Pulmonary artery endothelial cell (primary cell): ENCODE measurements around the gene RBCK1. TPM values are rescaled to one million over a fixed set of nuclear protein-coding genes. Genes with fewer than 3 reads are reported as not detected.
"Not testable (repeated sequence)": the region's sequence is repeated elsewhere in the genome, so short reads cannot be mapped to it uniquely, and the experiment has no call there.

ENCODE experiments used
- DNase-seq: peaks from one replicate; pipeline ENCODE4 v3.0.0-alpha.2; 2011; ENCODE audit warnings: low read depth, low spot score
- total RNA-seq: library from RNA; depleted of rRNA; stranded (reverse); fragments of >200 nt; gene quantifications from 2 replicates; pipeline ENCODE4 v1.2.3, GENCODE V29; 2014

Gene RBCK1
- total RNA-seq, 1 donor from 2014 or later = 74.6 TPM

DNA sequence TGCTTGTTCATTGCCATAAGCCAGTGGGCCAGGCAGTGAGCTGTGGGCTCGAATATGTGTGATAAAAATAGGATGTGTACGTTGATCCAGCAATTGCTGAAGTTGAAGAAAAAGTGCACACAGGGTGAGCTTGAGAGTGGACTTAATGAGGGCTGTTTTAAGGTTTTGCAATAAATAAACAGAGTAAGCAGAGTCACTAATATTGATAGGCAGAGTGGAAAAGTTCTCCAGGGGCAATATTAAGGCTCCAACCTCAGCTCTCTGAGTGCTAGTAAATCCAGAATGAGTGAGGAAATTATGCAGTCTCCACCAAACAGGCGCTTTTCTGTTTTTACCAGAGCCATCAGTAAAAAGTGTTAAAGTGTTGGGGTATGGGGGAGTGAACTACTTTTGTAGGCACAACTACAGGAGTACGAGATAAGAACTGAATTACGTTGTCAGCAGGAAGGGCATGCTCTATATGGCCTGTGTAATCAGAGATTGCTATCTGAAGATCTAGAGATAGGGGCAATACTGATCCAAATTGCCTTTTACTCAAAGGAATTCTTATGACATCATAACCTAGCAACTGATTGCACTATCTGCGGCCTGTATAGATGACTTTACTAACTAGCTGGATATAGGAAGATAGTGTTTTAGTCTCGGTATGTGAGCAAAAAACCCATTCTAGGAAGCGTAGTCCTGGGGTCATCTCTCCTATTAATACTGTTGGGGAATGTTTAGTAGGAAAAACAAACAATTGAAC, 61.8 kb downstream of the RBCK1 start:
- DNase-seq = no peak

DNA sequence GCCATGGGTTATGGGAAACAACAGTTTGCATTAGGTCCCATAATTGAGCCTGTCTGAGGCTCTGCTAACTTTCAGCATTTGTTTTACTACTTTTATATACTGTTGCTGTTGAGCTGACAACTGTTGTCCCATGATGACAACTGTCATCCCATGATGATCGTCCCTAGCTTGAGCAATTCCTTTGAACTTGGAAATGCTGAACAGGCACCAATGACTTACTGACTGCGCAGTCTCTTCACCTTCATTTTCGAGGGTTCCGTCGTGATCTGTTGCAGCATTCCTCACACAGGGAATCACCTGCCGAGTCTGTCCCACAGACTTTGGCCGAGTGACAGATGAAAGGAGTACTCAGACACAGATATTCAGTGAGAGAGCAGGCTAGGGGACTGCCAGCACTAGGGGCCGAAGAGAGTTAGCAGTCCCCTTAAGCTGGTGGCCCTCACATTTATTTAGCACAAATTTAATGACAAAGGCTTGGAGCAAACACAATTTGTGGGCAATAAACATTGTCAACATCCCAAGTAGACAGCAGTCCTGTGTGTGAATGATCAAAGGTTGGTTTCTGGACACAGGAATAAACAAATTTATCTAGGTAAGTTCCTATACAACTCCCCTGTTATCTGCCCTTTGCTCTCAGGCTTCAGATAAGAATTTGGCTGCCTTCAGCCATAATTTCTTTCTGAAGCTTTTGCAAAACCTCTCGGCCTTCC, 64.2 kb downstream of the RBCK1 start:
- no peak for DNase-seq

DNA sequence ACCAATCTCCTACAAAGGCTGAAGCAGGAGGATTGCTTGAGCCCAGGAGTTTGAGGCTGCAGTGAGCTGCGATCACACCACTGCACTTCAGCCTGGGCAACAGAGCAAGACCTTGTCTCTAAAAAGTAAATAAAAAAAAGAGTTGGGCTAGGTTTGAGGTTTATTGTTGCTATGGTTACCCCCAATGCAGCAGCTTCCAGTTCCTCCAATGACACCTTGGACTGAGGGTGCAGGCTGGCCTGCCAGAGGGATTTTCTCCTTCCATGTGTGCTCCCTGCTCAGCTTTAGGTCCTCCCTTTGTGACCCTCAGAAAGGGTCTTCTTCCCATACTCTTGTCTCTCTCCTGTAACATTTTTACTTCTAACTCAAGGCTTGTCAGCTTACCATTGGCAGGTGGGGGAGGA, 64.8 kb downstream of the RBCK1 start:
- DNase-seq = no peak

GRCh38 chr20:474581-474980, 66.5 kb downstream of the RBCK1 start:
- no peak for DNase-seq

GRCh38 chr20:475463-476357, 67.6 kb downstream of the RBCK1 start:
- no peak for DNase-seq

- DNase-seq = not testable (repeated sequence)
These were observed 68.6 kb downstream of the RBCK1 start for GRCh38 chr20:476561-477249.

DNA sequence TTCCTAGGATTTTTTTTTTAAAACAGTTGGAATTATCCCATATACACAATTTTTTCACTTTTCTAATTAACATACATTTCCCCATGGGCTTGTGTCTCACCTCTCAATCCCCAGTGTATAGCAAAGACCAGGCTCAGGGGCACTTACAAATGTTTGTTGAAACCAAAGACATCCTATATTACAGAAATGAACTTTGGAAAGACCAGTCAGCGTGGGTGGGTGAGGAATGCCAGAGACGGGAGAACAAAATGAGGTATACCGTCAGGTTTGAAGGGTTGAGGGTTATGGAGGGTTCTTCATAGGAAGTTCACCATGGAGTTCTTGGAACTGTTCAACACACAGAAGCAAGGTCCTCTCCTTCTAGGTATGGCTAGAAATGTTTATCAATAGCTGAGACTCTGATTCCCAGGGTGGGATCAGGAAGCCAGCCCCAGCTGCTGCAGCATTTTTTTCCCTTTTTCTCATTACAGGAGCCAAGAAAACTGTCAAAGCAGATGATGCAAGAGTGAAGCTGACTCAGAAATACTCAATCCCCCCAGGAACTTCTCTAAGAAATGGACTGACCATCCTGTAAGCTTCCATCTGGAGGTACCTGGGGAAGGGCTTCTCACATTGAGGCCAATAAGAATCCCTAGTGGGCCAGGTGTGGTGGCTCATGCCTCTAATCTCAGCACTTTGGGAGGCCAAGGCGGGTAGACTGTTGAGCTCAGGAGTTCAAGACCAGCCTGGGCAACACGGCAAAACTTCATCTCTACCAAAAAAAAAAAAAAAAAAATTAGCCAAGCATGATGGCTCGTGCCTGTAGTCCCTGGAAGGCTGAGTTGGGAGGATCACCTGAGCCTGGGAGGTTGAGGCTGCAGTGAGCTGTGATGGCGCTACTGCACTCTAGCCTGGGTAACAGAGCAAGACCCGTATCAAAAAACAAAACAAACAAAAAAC, 70.2 kb downstream of the RBCK1 start:
- no peak for DNase-seq

DNA sequence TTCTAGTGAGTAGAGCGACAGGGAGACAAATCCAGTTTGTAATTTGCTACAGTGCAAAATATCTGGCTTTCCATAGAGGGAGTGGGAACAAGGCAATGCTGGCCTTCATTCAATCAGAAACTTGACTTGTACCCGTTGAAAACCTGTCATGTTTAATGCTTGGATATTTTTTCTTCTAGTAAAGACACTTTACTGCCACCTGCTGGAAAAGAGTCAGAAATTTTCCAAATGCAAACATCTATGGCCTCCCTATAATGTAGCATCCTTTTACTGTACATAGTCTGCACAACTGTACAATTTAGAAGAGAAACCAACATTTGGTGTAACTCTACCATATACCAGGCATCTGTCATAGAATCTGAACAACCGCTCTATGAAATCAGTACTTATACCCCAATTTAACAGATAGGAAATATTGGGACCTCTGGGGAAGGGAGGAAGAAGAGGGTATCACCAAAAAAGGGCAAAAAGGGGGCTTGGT, 70.9 kb downstream of the RBCK1 start:
- DNase-seq = peak; percentile 37

- no peak for DNase-seq
These were observed 71.4 kb downstream of the RBCK1 start for GRCh38 chr20:479487-479886.

- DNase-seq = no peak
These were observed 71.9 kb downstream of the RBCK1 start for GRCh38 chr20:480044-480443.

DNA sequence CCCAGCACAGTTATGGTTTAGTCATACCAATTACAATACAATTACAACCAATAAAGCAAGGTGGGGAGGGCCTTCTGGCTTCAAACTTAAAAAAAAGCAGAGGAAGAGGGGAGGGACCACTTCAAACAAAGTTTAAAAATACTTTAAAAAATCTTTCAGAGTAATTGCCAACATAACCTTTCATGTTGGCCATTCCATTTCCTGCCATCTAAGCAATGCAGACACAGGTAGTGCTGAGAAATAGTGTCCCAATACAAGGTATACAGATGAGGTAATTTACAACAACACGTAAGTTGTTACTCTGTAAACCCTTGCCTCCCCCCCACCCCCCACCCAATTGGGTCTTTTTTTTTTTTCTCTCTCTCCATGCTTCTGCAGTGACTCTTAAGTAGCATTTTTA, 73.1 kb downstream of the RBCK1 start:
- DNase-seq = no peak

Other genes with a start within 250 kb of the RBCK1 start
- gene DEFB128, start 218.6 kb upstream of the RBCK1 start, total RNA-seq = not detected in 2 replicates
- not detected in 2 replicates for gene DEFB129, start 181.0 kb upstream of the RBCK1 start, total RNA-seq
- gene DEFB132, start 150.6 kb upstream of the RBCK1 start, total RNA-seq = not detected in 2 replicates
- 2.3 and 3.0 TPM in 2 replicates for gene C20orf96, start 117.5 kb upstream of the RBCK1 start, total RNA-seq
- gene ZCCHC3, start 110.7 kb upstream of the RBCK1 start, total RNA-seq = 19.0 and 25.6 TPM in 2 replicates
- 4.3 and 5.6 TPM in 2 replicates for gene SOX12, start 82.7 kb upstream of the RBCK1 start, total RNA-seq
- 15.2 and 19.0 TPM in 2 replicates for gene NRSN2, start 61.2 kb upstream of the RBCK1 start, total RNA-seq
- 45.9 and 62.9 TPM in 2 replicates for gene TRIB3, start 27.5 kb upstream of the RBCK1 start, total RNA-seq
- 23.9 and 32.1 TPM in 2 replicates for gene TBC1D20, start 54.2 kb downstream of the RBCK1 start, total RNA-seq
- gene CSNK2A1, start 135.5 kb downstream of the RBCK1 start, total RNA-seq = 135 and 157 TPM in 2 replicates
- 0.07 and 0.18 TPM in 2 replicates for gene TCF15, start 202.0 kb downstream of the RBCK1 start, total RNA-seq
- 49.5 and 52.0 TPM in 2 replicates for gene SRXN1, start 244.9 kb downstream of the RBCK1 start, total RNA-seq